HepG2 (cell line): Measurements from ENCODE around the gene ILDR2. TPM values are rescaled to one million over a fixed set of nuclear protein-coding genes. Genes with fewer than 3 reads are reported as not detected.
A peak's percentile ranks its signal among the peaks of the same experiment; 100 is the strongest.

Source experiments
- ARID5B ChIP-seq: IDR thresholded peaks from 2 replicates; pipeline ENCODE4 v1.4.0; 2020; ENCODE audit warnings: mild to moderate bottlenecking, missing genetic modification reagents
- EP300 ChIP-seq, 3 experiments: sonication (generic) in 1 of 3; formaldehyde crosslinking in 1 of 3; IDR thresholded peaks; 2 replicates each; pipeline versions ENCODE4 v1.5.1 to v1.6.1; 2011 to 2020; ENCODE audit warnings: low read depth in 2 of 3, low read length in 2 of 3, borderline replicate concordance in 1 of 3, improper control_type of control experiment in 1 of 3, mild to moderate bottlenecking in 1 of 3, missing genetic modification reagents in 1 of 3, moderate library complexity in 1 of 3
- FOXK1 ChIP-seq: sonication (generic); formaldehyde crosslinking; IDR thresholded peaks from 2 replicates; pipeline ENCODE4 v1.4.0; 2020; ENCODE audit warnings: low read depth, missing genetic modification reagents, borderline replicate concordance
- MIXL1 ChIP-seq: IDR thresholded peaks from 2 replicates; pipeline ENCODE4 v1.6.1; 2016
- POLR2AphosphoS5 ChIP-seq: IDR thresholded peaks from 2 replicates; pipeline ENCODE4 v1.6.1; 2012; ENCODE audit warnings: low read depth, low read length
- ZNF331 ChIP-seq: sonication (generic); formaldehyde crosslinking; IDR thresholded peaks from 2 replicates; pipeline ENCODE4 v1.4.0; 2020; ENCODE audit warnings: missing genetic modification reagents
- ZNF574 ChIP-seq: sonication (generic); formaldehyde crosslinking; IDR thresholded peaks from 2 replicates; pipeline ENCODE4 v1.4.0; 2020; ENCODE audit warnings: missing genetic modification reagents
- ZNF614 ChIP-seq: IDR thresholded peaks from 2 replicates; pipeline ENCODE4 v1.6.1; 2018; ENCODE audit warnings: missing biosample characterization, missing genetic modification reagents, inconsistent platforms, borderline replicate concordance
- ZNF839 ChIP-seq: sonication (generic); formaldehyde crosslinking; IDR thresholded peaks from 2 replicates; pipeline ENCODE4 v1.4.0; 2020; ENCODE audit warnings: missing genetic modification reagents, mild to moderate bottlenecking, borderline replicate concordance
- polyA plus RNA-seq, 8 experiments: library from polyadenylated mRNA; depleted of rRNA in 3 of 8; stranded (reverse) in 7 of 8; unstranded in 1 of 8; fragments of >200 nt; fragmentation: Illumina TruSeq in 4 of 8; extraction: Trizol in 4 of 8; gene quantifications; 2 replicates each; pipeline versions ENCODE4 v1.2.1 to v1.2.3, GENCODE V29; 2011 to 2016; ENCODE audit warnings: low read depth in 4 of 8, missing spikeins in 1 of 8, mixed read lengths in 1 of 8; ENCODE audit not compliant: insufficient read depth in 1 of 8
- total RNA-seq, 5 experiments: library from RNA; depleted of rRNA; stranded (reverse); fragments of >200 nt; fragmentation: Illumina TruSeq; extraction: Trizol; gene quantifications; 2 replicates each; pipeline ENCODE4 v1.2.3, GENCODE V29; 2016; ENCODE audit warnings: low read depth in 1 of 5
- TF ChIP-seq, protein P1 (sequence below): sonication (generic); formaldehyde crosslinking; IDR thresholded peaks from 2 replicates; pipeline ENCODE4 v1.4.0; 2020; ENCODE audit warnings: missing genetic modification reagents
- TF ChIP-seq, protein P2 (sequence below): sonication (generic); formaldehyde crosslinking; IDR thresholded peaks from 2 replicates; pipeline ENCODE4 v1.4.0; 2020; ENCODE audit warnings: low read depth, missing genetic modification reagents

ILDR2 gene
- total and polyA plus RNA-seq, 2 of the 13 experiments (the other 11 are each of a cell fraction or from before 2014, with no cell fraction given): 0.04 TPM; not detected in 1

DNA sequence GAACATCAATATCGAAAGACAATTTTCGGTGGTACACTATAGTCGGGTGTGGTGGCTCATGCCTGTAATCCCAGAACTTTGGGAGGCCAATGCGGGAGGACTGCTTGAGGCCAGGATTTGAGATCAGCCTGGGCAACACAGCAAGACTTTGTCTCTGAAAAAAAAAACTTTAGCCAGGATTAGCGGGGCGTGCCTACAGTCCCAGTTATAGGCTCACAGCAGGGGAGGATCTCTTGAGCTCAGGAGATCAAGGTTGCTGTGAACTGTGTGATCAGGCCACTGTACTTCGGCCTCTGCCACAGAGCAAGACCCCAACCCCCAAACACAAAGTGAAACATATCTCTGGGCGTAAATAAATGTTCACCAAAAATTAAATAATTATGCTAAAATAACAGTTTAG lies 100.9 kb downstream of the ILDR2 start (continued):
- TF ChIP-seq, protein P1, sequence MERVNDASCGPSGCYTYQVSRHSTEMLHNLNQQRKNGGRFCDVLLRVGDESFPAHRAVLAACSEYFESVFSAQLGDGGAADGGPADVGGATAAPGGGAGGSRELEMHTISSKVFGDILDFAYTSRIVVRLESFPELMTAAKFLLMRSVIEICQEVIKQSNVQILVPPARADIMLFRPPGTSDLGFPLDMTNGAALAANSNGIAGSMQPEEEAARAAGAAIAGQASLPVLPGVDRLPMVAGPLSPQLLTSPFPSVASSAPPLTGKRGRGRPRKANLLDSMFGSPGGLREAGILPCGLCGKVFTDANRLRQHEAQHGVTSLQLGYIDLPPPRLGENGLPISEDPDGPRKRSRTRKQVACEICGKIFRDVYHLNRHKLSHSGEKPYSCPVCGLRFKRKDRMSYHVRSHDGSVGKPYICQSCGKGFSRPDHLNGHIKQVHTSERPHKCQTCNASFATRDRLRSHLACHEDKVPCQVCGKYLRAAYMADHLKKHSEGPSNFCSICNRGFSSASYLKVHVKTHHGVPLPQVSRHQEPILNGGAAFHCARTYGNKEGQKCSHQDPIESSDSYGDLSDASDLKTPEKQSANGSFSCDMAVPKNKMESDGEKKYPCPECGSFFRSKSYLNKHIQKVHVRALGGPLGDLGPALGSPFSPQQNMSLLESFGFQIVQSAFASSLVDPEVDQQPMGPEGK (CRISPR knock-in tag): 0 out of 2 replicates have a peak, but pooled peaks have one; percentile 16
- TF ChIP-seq ZNF331 (CRISPR knock-in tag) (0 out of 2 replicates have a peak, but pooled peaks have one; percentile 30), ZNF839 (CRISPR knock-in tag) (no peak), POLR2AphosphoS5 (peak; percentile 38; the same call in 1 of the 2 replicates), ZNF614 (peak; percentile 91), FOXK1 (CRISPR knock-in tag) (peak; percentile 12; the same call in 1 of the 2 replicates), ARID5B (CRISPR knock-in tag) (peak; percentile 82), MIXL1 (CRISPR knock-in tag) (peak; percentile 66; the same call in 1 of the 2 replicates), EP300 (IDR thresholded peaks at IDR 0.05; ENCODE audit: low read depth in 2 of 2, low read length in 2 of 2) (peak; percentile 45 to 74; a peak in 2 of 4 replicates), EP300 (CRISPR knock-in tag; IDR thresholded peaks at IDR 0.05; ENCODE audit: borderline replicate concordance) (no peak; the same call in 1 of the 2 replicates), ZNF574 (CRISPR knock-in tag) (peak; percentile 40; the same call in 1 of the 2 replicates)
- TF ChIP-seq, protein P2, sequence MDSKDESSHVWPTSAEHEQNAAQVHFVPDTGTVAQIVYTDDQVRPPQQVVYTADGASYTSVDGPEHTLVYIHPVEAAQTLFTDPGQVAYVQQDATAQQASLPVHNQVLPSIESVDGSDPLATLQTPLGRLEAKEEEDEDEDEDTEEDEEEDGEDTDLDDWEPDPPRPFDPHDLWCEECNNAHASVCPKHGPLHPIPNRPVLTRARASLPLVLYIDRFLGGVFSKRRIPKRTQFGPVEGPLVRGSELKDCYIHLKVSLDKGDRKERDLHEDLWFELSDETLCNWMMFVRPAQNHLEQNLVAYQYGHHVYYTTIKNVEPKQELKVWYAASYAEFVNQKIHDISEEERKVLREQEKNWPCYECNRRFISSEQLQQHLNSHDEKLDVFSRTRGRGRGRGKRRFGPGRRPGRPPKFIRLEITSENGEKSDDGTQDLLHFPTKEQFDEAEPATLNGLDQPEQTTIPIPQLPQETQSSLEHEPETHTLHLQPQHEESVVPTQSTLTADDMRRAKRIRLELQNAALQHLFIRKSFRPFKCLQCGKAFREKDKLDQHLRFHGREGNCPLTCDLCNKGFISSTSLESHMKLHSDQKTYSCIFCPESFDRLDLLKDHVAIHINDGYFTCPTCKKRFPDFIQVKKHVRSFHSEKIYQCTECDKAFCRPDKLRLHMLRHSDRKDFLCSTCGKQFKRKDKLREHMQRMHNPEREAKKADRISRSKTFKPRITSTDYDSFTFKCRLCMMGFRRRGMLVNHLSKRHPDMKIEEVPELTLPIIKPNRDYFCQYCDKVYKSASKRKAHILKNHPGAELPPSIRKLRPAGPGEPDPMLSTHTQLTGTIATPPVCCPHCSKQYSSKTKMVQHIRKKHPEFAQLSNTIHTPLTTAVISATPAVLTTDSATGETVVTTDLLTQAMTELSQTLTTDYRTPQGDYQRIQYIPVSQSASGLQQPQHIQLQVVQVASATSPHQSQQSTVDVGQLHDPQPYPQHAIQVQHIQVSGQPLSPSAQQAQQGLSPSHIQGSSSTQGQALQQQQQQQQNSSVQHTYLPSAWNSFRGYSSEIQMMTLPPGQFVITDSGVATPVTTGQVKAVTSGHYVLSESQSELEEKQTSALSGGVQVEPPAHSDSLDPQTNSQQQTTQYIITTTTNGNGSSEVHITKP: no peak
